Peyer's patch (tissue), 4 donors: ENCODE data around the gene ACBD6.

ENCODE experiments used
- CTCF ChIP-seq, 6 experiments: fragments of 450-650 bp in 4 of 6; fragments of 200-600 bp in 2 of 6; sonication (generic) in 1 of 6; IDR thresholded peaks; one replicate each; pipeline ENCODE4 v1.5.1; 2017 to 2019; ENCODE audit warnings: antibody characterized with exemption in 6 of 6, mild to moderate bottlenecking in 3 of 6, moderate library complexity in 1 of 6
- POLR2A ChIP-seq, 2 donors: fragments of 450-650 bp; IDR thresholded peaks; one replicate each; pipeline ENCODE4 v1.5.1; 2017; ENCODE audit warnings: antibody characterized with exemption in 2 of 2, mild to moderate bottlenecking in 2 of 2, moderate library complexity in 2 of 2

GRCh38 chr1:180287988-180288705 lies 214.2 kb downstream of the ACBD6 start:
- TF ChIP-seq CTCF (IDR thresholded peaks at IDR 0.05) (no peak), POLR2A (IDR thresholded peaks at IDR 0.05) (no peak)
